K562 (cell line): ENCODE measurements around the gene HIGD1C. TPM values are rescaled to one million over a fixed set of nuclear protein-coding genes. Genes with fewer than 3 reads are reported as not detected.

Experiments
- ATAC-seq: fragments of 200-7000 bp; cut with Tn5 transposase; 3 replicates; pipeline ENCODE4 v1.9.1; 2020; ENCODE audit warnings: moderate library complexity
- BruUV-seq: library from RNA; stranded (reverse); fragments of 400-500 nt; replicated peaks from 2 replicates; lab custom pipeline; 2021; lab: Mats Ljungman, UMichigan
- CTCF ChIA-PET: fragments of 300-600 bp; formaldehyde crosslinking; extraction: SDS; loops from one replicate; lab custom pipeline; 2021; ENCODE audit warnings: low intra/inter-chr PET ratio; lab: Yijun Ruan, JAX
- POLR2A ChIA-PET: fragments of 300-600, 350-650 bp; sonication (Branson Sonifier 250); formaldehyde crosslinking; extraction: SDS; loops from one replicate; lab custom pipeline; 2021; ENCODE audit warnings: antibody characterized with exemption, inconsistent platforms; lab: Yijun Ruan, JAX
- DNase-seq, 4 experiments: peaks; one replicate each; pipeline versions ENCODE4 v3.0.0 to v3.0.0-alpha.2; 2011 to 2018; ENCODE audit warnings: low spot score in 3 of 4, mixed read lengths in 3 of 4; ENCODE audit errors: extremely low read depth in 1 of 4
- FAIRE-seq: peaks from 2 replicates; lab custom pipeline; 2011; peaks lifted over from hg19 to GRCh38; lab: Jason Lieb, UNC
- H2AFZ ChIP-seq: 2 replicates; pipeline ENCODE4 v1.6.0; 2011; ENCODE audit warnings: low read depth, low read length, control low read depth, inconsistent platforms
- H3K27ac ChIP-seq: fragments of 200-600 bp; 3 replicates; pipeline ENCODE4 v1.8.0; 2011; ENCODE audit warnings: low read depth, mild to moderate bottlenecking, control low read depth, inconsistent platforms, low read length, moderate library complexity, mixed read lengths; ENCODE audit errors: extremely low read depth
- H3K27me3 ChIP-seq, 2 experiments: fragments of 300-600 bp in 1 of 2; 2 replicates in 1 of 2; 3 replicates in 1 of 2; pipeline versions ENCODE4 v1.6.0 to v1.8.0; 2011; ENCODE audit warnings: inconsistent platforms in 2 of 2, low read length in 2 of 2, mild to moderate bottlenecking in 1 of 2, mixed read lengths in 1 of 2, moderate library complexity in 1 of 2; ENCODE audit not compliant: control insufficient read depth in 2 of 2, insufficient read depth in 2 of 2
- H3K36me3 ChIP-seq: fragments of 300-600 bp; 3 replicates; pipeline ENCODE4 v1.8.0; 2011; ENCODE audit warnings: mild to moderate bottlenecking, low read length, inconsistent platforms; ENCODE audit not compliant: control insufficient read depth, insufficient read depth
- H3K4me1 ChIP-seq, 2 experiments: fragments of 200-600 bp in 1 of 2; replicated peaks in 1 of 2; 2 replicates in 1 of 2; 3 replicates in 1 of 2; pipeline versions ENCODE4 v1.5.1 to v1.8.0; 2011; ENCODE audit warnings: inconsistent platforms in 2 of 2, low read length in 2 of 2, mild to moderate bottlenecking in 1 of 2, mixed read lengths in 1 of 2, moderate library complexity in 1 of 2; ENCODE audit not compliant: control insufficient read depth in 2 of 2, insufficient read depth in 2 of 2
- H3K4me2 ChIP-seq: 2 replicates; pipeline ENCODE4 v1.6.1; 2011; ENCODE audit warnings: low read length, control low read depth, inconsistent platforms, mixed read lengths; ENCODE audit not compliant: insufficient read depth
- H3K4me3 ChIP-seq: fragments of 200-600 bp; sonication (generic), shearing (Covaris generic); 2 replicates; pipeline ENCODE4 v1.5.1; 2016; ENCODE audit warnings: control low read depth, inconsistent platforms
- H3K79me2 ChIP-seq: fragments of 200-600 bp; 3 replicates; pipeline ENCODE4 v1.8.0; 2011; ENCODE audit warnings: low read length, inconsistent platforms; ENCODE audit not compliant: control insufficient read depth, insufficient read depth
- H3K9ac ChIP-seq, 2 experiments: 2 replicates each; pipeline versions ENCODE4 v1.6.0 to v1.6.1; 2011; ENCODE audit warnings: low read depth in 2 of 2, low read length in 2 of 2, control low read depth in 1 of 2, inconsistent platforms in 1 of 2, mild to moderate bottlenecking in 1 of 2, mixed read lengths in 1 of 2; ENCODE audit not compliant: insufficient read depth in 1 of 2
- H3K9me1 ChIP-seq: one replicate; pipeline ENCODE4 v1.6.0; 2011; ENCODE audit warnings: inconsistent platforms, mild to moderate bottlenecking, low read length, moderate library complexity; ENCODE audit not compliant: control insufficient read depth, insufficient read depth
- H3K9me3 ChIP-seq: replicated peaks from 2 replicates; pipeline ENCODE4 v1.5.1; 2011; ENCODE audit warnings: low read depth, low read length, inconsistent platforms; ENCODE audit not compliant: control insufficient read depth, insufficient read depth
- H4K20me1 ChIP-seq: replicated peaks from 2 replicates; pipeline ENCODE4 v1.6.1; 2011; ENCODE audit warnings: low read length, inconsistent platforms, mixed read lengths; ENCODE audit not compliant: control insufficient read depth, insufficient read depth
- ARID2 ChIP-seq: fragments of 450-650 bp; IDR thresholded peaks from 2 replicates; pipeline ENCODE4 v1.6.1; 2017; ENCODE audit warnings: antibody characterized with exemption, mild to moderate bottlenecking
- EZH2 ChIP-seq: IDR thresholded peaks from 2 replicates; pipeline ENCODE4 v1.6.1; 2012; ENCODE audit warnings: low read depth, mild to moderate bottlenecking, inconsistent platforms, low read length, borderline replicate concordance
- HMG20B ChIP-seq: fragments of 250-450 bp; sonication (Bioruptor Pico); IDR thresholded peaks from 2 replicates; pipeline ENCODE4 v1.5.0; 2021; ENCODE audit warnings: mild to moderate bottlenecking
- MYC ChIP-seq, 2 experiments: fragments of 250-450 bp in 1 of 2; sonication (Bioruptor Pico) in 1 of 2; IDR thresholded peaks; 2 replicates each; pipeline versions ENCODE4 v1.5.1 to v1.6.1; 2012 to 2021; ENCODE audit warnings: low read depth in 2 of 2, borderline replicate concordance in 1 of 2, improper control_type of control experiment in 1 of 2, low read length in 1 of 2, mild to moderate bottlenecking in 1 of 2, moderate library complexity in 1 of 2
- NEUROD1 ChIP-seq: fragments of 150-350 bp; IDR thresholded peaks from 2 replicates; pipeline ENCODE4 v1.6.1; 2014; ENCODE audit warnings: borderline replicate concordance, low read length, low read depth; ENCODE audit not compliant: partially characterized antibody
- POLR2G ChIP-seq: fragments of 200-400 bp; formaldehyde crosslinking; IDR thresholded peaks from 2 replicates; pipeline ENCODE4 v1.6.1; 2017; ENCODE audit warnings: low read depth, mild to moderate bottlenecking, antibody characterized with exemption, low read length, moderate library complexity
- POLR2H ChIP-seq: IDR thresholded peaks from 2 replicates; pipeline ENCODE4 v1.6.1; 2016; ENCODE audit warnings: missing genetic modification characterization, low read depth, mild to moderate bottlenecking, control low read depth, missing compliant biosample characterization, moderate library complexity
- RNF2 ChIP-seq: sonication (generic); IDR thresholded peaks from 2 replicates; pipeline ENCODE4 v1.6.1; 2016
- TARDBP ChIP-seq: fragments of 450-650 bp; IDR thresholded peaks from 2 replicates; pipeline ENCODE4 v1.6.1; 2016
- TRIM24 ChIP-seq, 2 experiments: fragments of 450-650 bp; IDR thresholded peaks; 2 replicates each; pipeline ENCODE4 v1.6.1; 2016
- ZNF134 ChIP-seq: fragments of 250-450 bp; sonication (Bioruptor Pico); conservative IDR thresholded peaks from 2 replicates; pipeline ENCODE4 v1.4.0; 2020
- ZNF324 ChIP-seq: fragments of 250-450 bp; sonication (Bioruptor Pico); IDR thresholded peaks from 2 replicates; pipeline ENCODE4 v1.4.0; 2020; ENCODE audit warnings: mild to moderate bottlenecking
- WGBS: fragments of 100-300 bp; shearing (Covaris generic); methylation state at CpG from one replicate; pipeline ENCODE4 v1.1.6; 2016; ENCODE audit warnings: low coverage, mixed read lengths; ENCODE audit not compliant: insufficient coverage; ENCODE audit errors: missing lambda C conversion rate; 5-methylcytosine and 5-hydroxymethylcytosine counted together
- in situ Hi-C: fragments of 300-500 bp; cut with MboI; formaldehyde crosslinking; loops from 4 replicates; pipeline ENCODE4 v1.15.0; 2018; ENCODE audit warnings: inconsistent platforms, mixed read lengths
- intact Hi-C: fragments of 100-400 bp; cut with micrococcal nuclease; formaldehyde crosslinking; loops from 2 replicates; pipeline ENCODE4 v1.14.2; 2022
- polyA plus RNA-seq, 8 experiments: library from polyadenylated mRNA; depleted of rRNA in 4 of 8; stranded (reverse) in 5 of 8; unstranded in 3 of 8; fragments of >200 nt; fragmentation: Nextera tagmentation in 2 of 8; fragmentation: Illumina TruSeq in 1 of 8; extraction: Ambion mirVana in 2 of 8; extraction: Trizol in 1 of 8; gene quantifications; 2 replicates each; pipeline versions ENCODE4 v1.2.1 to v1.2.3, GENCODE V29; 2011 to 2014; ENCODE audit warnings: inconsistent platforms in 1 of 8, missing spikeins in 1 of 8
- total RNA-seq, 7 experiments: library from RNA; depleted of rRNA in 6 of 7; stranded (reverse); fragments of >200 nt in 6 of 7; fragmentation: Illumina TruSeq in 2 of 7; extraction: Trizol in 2 of 7; gene quantifications; 2 replicates each; pipeline versions ENCODE4 v1.2.1 to v1.2.3, GENCODE V29; 2011 to 2021; ENCODE audit warnings: low replicate concordance in 1 of 7
- TF ChIP-seq, protein P1 (sequence below): sonication (generic); formaldehyde crosslinking; IDR thresholded peaks from 2 replicates; pipeline ENCODE4 v1.9.0; 2022; ENCODE audit warnings: mild to moderate bottlenecking, missing genetic modification reagents
- TF ChIP-seq, protein P2 (sequence below): sonication (generic); formaldehyde crosslinking; IDR thresholded peaks from 2 replicates; pipeline ENCODE4 v1.9.0; 2022; ENCODE audit warnings: mild to moderate bottlenecking, missing genetic modification reagents
- TF ChIP-seq, protein P3 (sequence below): sonication (generic); formaldehyde crosslinking; IDR thresholded peaks from 2 replicates; pipeline ENCODE4 v1.8.1; 2023; ENCODE audit warnings: mild to moderate bottlenecking, missing genetic modification reagents
- TF ChIP-seq, protein P4 (sequence below): fragments of 450-650 bp; IDR thresholded peaks from 2 replicates; pipeline ENCODE4 v1.6.1; 2018; ENCODE audit not compliant: partially characterized antibody

HIGD1C gene
- total and polyA plus RNA-seq, 9 of the 15 experiments (the other 6 are each of a cell fraction or from before 2014, with no cell fraction given): not detected

DNA sequence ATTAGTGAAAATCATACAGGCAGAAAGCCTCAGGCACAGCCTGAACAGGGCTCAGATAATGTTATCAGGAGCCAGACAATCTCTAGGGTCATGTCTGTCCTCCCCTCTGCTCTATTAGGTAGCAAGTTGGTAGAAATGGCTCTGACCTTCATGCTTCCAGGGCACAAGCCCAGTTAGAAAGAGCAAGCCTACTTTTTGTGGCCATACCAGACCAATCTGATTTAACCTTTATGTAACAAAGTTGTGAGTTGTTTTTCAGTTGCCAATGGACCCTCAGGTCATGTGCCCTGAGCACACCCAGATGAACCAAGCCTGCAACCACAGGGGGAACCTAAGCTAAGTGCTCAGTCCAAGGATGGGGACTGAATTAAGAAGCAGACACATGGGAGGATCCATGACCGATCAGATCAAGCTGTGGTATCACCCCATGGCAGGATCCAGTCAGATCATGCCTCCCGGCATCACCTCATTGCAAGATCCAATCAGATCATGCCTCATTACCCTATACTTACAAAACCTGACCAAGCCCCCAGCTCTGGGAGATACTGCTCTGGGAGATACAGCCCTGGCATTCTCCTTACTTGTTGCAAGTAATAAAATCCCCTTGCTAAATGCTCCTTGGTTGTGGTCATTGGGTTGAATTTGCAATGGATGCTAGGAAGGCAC, 18.8 kb upstream of the HIGD1C start:
- peak overlapping the region; percentile 73 for H3K27ac ChIP-seq
- H3K4me3 ChIP-seq: no peak overlapping the region
- 10% methylated on average over 2 of the region's 2 CpGs for WGBS
- H3K9me3 ChIP-seq: peaks cover 13% of the 10 kb centered on the region
- peaks cover 6% of the 10 kb centered on the region; the same call in 1 of the 3 replicates for H3K79me2 ChIP-seq
- H3K4me1 ChIP-seq: peaks cover 5 to 36% of the 10 kb centered on the region in 2 experiments
- H3K9me1 ChIP-seq: no peaks in the 10 kb centered on the region
- H3K9ac ChIP-seq: peak overlapping the region; percentile 27 to 31; a peak in 2 of 4 replicates
- H3K36me3 ChIP-seq: no peaks in the 10 kb centered on the region; the same call in 2 of the 3 replicates
- DNase-seq (peak; percentile 22 to 72 (median 33)), FAIRE-seq (peak; percentile 89), ATAC-seq (peak; percentile 86)
- intact Hi-C loops (no loop called here), in situ Hi-C loops (no loop called here)
- no peak overlapping the region for H2AFZ ChIP-seq
- no peaks in the 10 kb centered on the region for H4K20me1 ChIP-seq
- peak overlapping the region; percentile 30; the same call in 1 of the 2 replicates for H3K4me2 ChIP-seq
- no peaks in the 10 kb centered on the region for H3K27me3 ChIP-seq
- ChIA-PET POLR2A (no interaction called here), CTCF (no interaction called here)
- TSS peak; percentile 91 for BruUV-seq
- TF ChIP-seq, protein P1, sequence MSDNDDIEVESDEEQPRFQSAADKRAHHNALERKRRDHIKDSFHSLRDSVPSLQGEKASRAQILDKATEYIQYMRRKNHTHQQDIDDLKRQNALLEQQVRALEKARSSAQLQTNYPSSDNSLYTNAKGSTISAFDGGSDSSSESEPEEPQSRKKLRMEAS (CRISPR knock-in tag): peak; percentile 27; the same call in 1 of the 2 replicates
- peak; percentile 48; the same call in 1 of the 2 replicates for TF ChIP-seq MYC (IDR thresholded peaks at IDR 0.05; ENCODE audit: low read depth, low read length)
- no peak for TF ChIP-seq MYC (CRISPR knock-in tag; IDR thresholded peaks at IDR 0.05; ENCODE audit: borderline replicate concordance, low read depth)
- TF ChIP-seq, protein P2, sequence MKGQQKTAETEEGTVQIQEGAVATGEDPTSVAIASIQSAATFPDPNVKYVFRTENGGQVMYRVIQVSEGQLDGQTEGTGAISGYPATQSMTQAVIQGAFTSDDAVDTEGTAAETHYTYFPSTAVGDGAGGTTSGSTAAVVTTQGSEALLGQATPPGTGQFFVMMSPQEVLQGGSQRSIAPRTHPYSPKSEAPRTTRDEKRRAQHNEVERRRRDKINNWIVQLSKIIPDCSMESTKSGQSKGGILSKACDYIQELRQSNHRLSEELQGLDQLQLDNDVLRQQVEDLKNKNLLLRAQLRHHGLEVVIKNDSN: peak; percentile 71
- TF ChIP-seq TARDBP: no peak
- TF ChIP-seq ZNF134 (CRISPR knock-in tag): no peak
- no peak for TF ChIP-seq ARID2
- peak; percentile 23 for TF ChIP-seq NEUROD1
- no peak for TF ChIP-seq EZH2
- TF ChIP-seq, protein P3, sequence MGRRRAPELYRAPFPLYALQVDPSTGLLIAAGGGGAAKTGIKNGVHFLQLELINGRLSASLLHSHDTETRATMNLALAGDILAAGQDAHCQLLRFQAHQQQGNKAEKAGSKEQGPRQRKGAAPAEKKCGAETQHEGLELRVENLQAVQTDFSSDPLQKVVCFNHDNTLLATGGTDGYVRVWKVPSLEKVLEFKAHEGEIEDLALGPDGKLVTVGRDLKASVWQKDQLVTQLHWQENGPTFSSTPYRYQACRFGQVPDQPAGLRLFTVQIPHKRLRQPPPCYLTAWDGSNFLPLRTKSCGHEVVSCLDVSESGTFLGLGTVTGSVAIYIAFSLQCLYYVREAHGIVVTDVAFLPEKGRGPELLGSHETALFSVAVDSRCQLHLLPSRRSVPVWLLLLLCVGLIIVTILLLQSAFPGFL (CRISPR knock-in tag): 0 out of 2 replicates have a peak, but pooled peaks have one; percentile 34
- peak; percentile 83 for TF ChIP-seq POLR2H
- TF ChIP-seq HMG20B (CRISPR knock-in tag): no peak
- 0 out of 2 replicates have a peak, but pooled peaks have one; percentile 21 for TF ChIP-seq RNF2
- TF ChIP-seq, protein P4, sequence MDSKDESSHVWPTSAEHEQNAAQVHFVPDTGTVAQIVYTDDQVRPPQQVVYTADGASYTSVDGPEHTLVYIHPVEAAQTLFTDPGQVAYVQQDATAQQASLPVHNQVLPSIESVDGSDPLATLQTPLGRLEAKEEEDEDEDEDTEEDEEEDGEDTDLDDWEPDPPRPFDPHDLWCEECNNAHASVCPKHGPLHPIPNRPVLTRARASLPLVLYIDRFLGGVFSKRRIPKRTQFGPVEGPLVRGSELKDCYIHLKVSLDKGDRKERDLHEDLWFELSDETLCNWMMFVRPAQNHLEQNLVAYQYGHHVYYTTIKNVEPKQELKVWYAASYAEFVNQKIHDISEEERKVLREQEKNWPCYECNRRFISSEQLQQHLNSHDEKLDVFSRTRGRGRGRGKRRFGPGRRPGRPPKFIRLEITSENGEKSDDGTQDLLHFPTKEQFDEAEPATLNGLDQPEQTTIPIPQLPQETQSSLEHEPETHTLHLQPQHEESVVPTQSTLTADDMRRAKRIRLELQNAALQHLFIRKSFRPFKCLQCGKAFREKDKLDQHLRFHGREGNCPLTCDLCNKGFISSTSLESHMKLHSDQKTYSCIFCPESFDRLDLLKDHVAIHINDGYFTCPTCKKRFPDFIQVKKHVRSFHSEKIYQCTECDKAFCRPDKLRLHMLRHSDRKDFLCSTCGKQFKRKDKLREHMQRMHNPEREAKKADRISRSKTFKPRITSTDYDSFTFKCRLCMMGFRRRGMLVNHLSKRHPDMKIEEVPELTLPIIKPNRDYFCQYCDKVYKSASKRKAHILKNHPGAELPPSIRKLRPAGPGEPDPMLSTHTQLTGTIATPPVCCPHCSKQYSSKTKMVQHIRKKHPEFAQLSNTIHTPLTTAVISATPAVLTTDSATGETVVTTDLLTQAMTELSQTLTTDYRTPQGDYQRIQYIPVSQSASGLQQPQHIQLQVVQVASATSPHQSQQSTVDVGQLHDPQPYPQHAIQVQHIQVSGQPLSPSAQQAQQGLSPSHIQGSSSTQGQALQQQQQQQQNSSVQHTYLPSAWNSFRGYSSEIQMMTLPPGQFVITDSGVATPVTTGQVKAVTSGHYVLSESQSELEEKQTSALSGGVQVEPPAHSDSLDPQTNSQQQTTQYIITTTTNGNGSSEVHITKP: peak; percentile 92
- no peak for TF ChIP-seq POLR2G
- TF ChIP-seq ZNF324 (CRISPR knock-in tag): no peak
- TF ChIP-seq TRIM24 (IDR thresholded peaks at IDR 0.05): peak in 1 of 2 experiments; percentile 56; a peak in 1 of 4 replicates
